Measurements from ENCODE around the gene TRPM2. TPM values are rescaled to one million over a fixed set of nuclear protein-coding genes. Genes with fewer than 3 reads are reported as not detected.

Gene TRPM2
- total RNA-seq, 1 experiment from 2014 or later = 28.1 TPM

DNA sequence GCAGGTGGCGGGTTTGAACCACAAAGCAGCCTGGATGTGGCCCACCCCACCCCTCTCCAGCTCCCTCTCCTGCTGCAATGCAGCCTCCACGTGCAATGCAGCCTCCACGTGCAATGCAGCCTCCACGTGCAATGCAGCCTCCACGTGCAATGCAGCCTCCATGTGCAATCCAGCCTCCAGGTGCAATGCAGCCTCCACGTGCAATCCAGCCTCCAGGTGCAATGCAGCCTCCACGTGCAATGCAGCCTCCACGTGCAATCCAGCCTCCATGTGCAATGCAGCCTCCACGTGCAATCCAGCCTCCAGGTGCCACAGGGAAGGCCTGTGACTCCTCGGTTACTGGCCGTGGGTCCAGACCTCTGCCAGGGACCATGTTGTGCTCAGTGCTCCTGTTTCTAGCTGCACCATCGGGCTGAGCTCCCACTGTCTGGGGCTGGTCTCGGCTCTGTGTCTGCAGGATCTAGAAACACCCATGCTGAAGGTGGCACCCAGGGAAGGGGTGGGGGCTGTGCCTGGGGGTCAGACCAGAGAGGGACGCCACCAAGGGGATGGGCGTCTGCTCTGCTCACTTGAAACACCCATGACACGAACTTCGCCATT, 90.0 kb downstream of the TRPM2 start:
- ChIA-PET CTCF (interaction anchor here (1.1 to 1.8 kb wide), 2 partner anchors 13 to 140 kb away, joined by 3 to 5 read pairs; no protein-coding TSS in a partner anchor), RAD21 (ENCODE audit: low non-redundant PET in 1 of 2, low total read pairs in 2 of 2, uncharacterized antibody in 2 of 2, unreplicated experiment in 2 of 2) (no interaction called here)

More for the DNA sequence above, 90.0 kb downstream of the TRPM2 start:
- no peak overlapping the region for H3K27ac ChIP-seq (ENCODE audit: low read depth, low read length)
- no peak for ATAC-seq
- H3K9ac ChIP-seq (ENCODE audit: low read length) = no peak overlapping the region
- H3K9me3 ChIP-seq (ENCODE audit: control insufficient read depth in 1 of 2, insufficient read depth in 1 of 2, low read depth in 1 of 2, low read length in 2 of 2) = no peaks in the 10 kb centered on the region
- H3K4me1 ChIP-seq (ENCODE audit: control insufficient read depth in 1 of 2, insufficient read depth in 2 of 2, low read length in 2 of 2) = peaks cover 5 to 13% of the 10 kb centered on the region in 2 experiments; a peak in 3 of 4 replicates
- H3K79me2 ChIP-seq (ENCODE audit: insufficient read depth, low read length) = no peaks in the 10 kb centered on the region
- H3K4me3 ChIP-seq (replicated peaks in 1 of 2; ENCODE audit: low read depth in 1 of 2, low read length in 2 of 2) = no peak overlapping the region
- peaks cover 2% of the 10 kb centered on the region; the same call in 1 of the 2 replicates for H3K27me3 ChIP-seq (ENCODE audit: insufficient read depth, low read length)
- H4K20me1 ChIP-seq (ENCODE audit: insufficient read depth) = no peaks in the 10 kb centered on the region
- peaks cover 0 to 6% of the 10 kb centered on the region in 2 experiments; a peak in 1 of 4 replicates for H3K36me3 ChIP-seq (ENCODE audit: control insufficient read depth in 1 of 2, insufficient read depth in 2 of 2, low read length in 2 of 2)
- H3K4me2 ChIP-seq (ENCODE audit: low read length) = no peak overlapping the region
- intact Hi-C loops (cut with micrococcal nuclease) = no loop called here
- H3K9me2 ChIP-seq (ENCODE audit: insufficient read depth) = no peaks in the 10 kb centered on the region
- TF ChIP-seq TCF7L2 (IDR thresholded peaks at IDR 0.05; ENCODE audit: borderline replicate concordance, extremely low read depth, insufficient read depth, insufficient read length) (no peak), EZH2phosphoT487 (IDR thresholded peaks at IDR 0.05; ENCODE audit: borderline replicate concordance) (no peak), POLR2AphosphoS5 (IDR thresholded peaks at IDR 0.05; ENCODE audit: low read depth, low read length) (no peak), JUND (IDR thresholded peaks at IDR 0.05) (no peak), RAD21 (IDR thresholded peaks at IDR 0.05; ENCODE audit: low read depth) (no peak), YY1 (IDR thresholded peaks at IDR 0.05; ENCODE audit: extremely low read depth, insufficient replicate concordance, low read depth, low read length) (no peak), SRF (IDR thresholded peaks at IDR 0.05; ENCODE audit: low read depth) (no peak), ZNF274 (IDR thresholded peaks at IDR 0.05; ENCODE audit: low read depth, low read length) (no peak), CBX3 (IDR thresholded peaks at IDR 0.05; ENCODE audit: low read depth) (no peak), ZFX (IDR thresholded peaks at IDR 0.05) (no peak)
- TF ChIP-seq, protein P1, sequence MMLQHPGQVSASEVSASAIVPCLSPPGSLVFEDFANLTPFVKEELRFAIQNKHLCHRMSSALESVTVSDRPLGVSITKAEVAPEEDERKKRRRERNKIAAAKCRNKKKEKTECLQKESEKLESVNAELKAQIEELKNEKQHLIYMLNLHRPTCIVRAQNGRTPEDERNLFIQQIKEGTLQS (IDR thresholded peaks at IDR 0.05) = no peak
- TF ChIP-seq, protein P2, sequence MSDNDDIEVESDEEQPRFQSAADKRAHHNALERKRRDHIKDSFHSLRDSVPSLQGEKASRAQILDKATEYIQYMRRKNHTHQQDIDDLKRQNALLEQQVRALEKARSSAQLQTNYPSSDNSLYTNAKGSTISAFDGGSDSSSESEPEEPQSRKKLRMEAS (IDR thresholded peaks at IDR 0.05) = no peak
- TF ChIP-seq, protein P3, sequence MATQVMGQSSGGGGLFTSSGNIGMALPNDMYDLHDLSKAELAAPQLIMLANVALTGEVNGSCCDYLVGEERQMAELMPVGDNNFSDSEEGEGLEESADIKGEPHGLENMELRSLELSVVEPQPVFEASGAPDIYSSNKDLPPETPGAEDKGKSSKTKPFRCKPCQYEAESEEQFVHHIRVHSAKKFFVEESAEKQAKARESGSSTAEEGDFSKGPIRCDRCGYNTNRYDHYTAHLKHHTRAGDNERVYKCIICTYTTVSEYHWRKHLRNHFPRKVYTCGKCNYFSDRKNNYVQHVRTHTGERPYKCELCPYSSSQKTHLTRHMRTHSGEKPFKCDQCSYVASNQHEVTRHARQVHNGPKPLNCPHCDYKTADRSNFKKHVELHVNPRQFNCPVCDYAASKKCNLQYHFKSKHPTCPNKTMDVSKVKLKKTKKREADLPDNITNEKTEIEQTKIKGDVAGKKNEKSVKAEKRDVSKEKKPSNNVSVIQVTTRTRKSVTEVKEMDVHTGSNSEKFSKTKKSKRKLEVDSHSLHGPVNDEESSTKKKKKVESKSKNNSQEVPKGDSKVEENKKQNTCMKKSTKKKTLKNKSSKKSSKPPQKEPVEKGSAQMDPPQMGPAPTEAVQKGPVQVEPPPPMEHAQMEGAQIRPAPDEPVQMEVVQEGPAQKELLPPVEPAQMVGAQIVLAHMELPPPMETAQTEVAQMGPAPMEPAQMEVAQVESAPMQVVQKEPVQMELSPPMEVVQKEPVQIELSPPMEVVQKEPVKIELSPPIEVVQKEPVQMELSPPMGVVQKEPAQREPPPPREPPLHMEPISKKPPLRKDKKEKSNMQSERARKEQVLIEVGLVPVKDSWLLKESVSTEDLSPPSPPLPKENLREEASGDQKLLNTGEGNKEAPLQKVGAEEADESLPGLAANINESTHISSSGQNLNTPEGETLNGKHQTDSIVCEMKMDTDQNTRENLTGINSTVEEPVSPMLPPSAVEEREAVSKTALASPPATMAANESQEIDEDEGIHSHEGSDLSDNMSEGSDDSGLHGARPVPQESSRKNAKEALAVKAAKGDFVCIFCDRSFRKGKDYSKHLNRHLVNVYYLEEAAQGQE (IDR thresholded peaks at IDR 0.05; ENCODE audit: low read depth) = no peak
- TF ChIP-seq, protein P4, sequence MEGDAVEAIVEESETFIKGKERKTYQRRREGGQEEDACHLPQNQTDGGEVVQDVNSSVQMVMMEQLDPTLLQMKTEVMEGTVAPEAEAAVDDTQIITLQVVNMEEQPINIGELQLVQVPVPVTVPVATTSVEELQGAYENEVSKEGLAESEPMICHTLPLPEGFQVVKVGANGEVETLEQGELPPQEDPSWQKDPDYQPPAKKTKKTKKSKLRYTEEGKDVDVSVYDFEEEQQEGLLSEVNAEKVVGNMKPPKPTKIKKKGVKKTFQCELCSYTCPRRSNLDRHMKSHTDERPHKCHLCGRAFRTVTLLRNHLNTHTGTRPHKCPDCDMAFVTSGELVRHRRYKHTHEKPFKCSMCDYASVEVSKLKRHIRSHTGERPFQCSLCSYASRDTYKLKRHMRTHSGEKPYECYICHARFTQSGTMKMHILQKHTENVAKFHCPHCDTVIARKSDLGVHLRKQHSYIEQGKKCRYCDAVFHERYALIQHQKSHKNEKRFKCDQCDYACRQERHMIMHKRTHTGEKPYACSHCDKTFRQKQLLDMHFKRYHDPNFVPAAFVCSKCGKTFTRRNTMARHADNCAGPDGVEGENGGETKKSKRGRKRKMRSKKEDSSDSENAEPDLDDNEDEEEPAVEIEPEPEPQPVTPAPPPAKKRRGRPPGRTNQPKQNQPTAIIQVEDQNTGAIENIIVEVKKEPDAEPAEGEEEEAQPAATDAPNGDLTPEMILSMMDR (IDR thresholded peaks at IDR 0.05 in 2 of 3, conservative IDR thresholded peaks at IDR 0.05 in 1 of 3; ENCODE audit: borderline replicate concordance in 1 of 3, insufficient read depth in 1 of 3, low read depth in 2 of 3, low read length in 2 of 3) = no peak
- TF ChIP-seq, protein P5, sequence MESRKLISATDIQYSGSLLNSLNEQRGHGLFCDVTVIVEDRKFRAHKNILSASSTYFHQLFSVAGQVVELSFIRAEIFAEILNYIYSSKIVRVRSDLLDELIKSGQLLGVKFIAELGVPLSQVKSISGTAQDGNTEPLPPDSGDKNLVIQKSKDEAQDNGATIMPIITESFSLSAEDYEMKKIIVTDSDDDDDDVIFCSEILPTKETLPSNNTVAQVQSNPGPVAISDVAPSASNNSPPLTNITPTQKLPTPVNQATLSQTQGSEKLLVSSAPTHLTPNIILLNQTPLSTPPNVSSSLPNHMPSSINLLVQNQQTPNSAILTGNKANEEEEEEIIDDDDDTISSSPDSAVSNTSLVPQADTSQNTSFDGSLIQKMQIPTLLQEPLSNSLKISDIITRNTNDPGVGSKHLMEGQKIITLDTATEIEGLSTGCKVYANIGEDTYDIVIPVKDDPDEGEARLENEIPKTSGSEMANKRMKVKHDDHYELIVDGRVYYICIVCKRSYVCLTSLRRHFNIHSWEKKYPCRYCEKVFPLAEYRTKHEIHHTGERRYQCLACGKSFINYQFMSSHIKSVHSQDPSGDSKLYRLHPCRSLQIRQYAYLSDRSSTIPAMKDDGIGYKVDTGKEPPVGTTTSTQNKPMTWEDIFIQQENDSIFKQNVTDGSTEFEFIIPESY (IDR thresholded peaks at IDR 0.05; ENCODE audit: extremely low read depth, insufficient replicate concordance, low read length) = no peak
- DNase-seq (ENCODE audit: low read depth, low spot score) = no peak
- POLR2A ChIA-PET = no interaction called here
- BruUV-seq (replicated peaks) = no TSS peak
- no peak overlapping the region for H2AFZ ChIP-seq (ENCODE audit: low read depth, low read length, poor library complexity, severe bottlenecking)
